Gastroesophageal sphincter (tissue), 3 donors: ENCODE data around the gene MX2.

Experiments
- CTCF ChIP-seq, 4 experiments: fragments of 200-600 bp in 2 of 4; fragments of 450-650 bp in 2 of 4; sonication (generic) in 1 of 4; IDR thresholded peaks; one replicate each; pipeline ENCODE4 v1.5.1; 2017 to 2019; ENCODE audit warnings: antibody characterized with exemption in 4 of 4, mild to moderate bottlenecking in 2 of 4, moderate library complexity in 2 of 4
- EP300 ChIP-seq: sonication (generic); formaldehyde crosslinking; IDR thresholded peaks from one replicate; pipeline ENCODE4 v1.6.1; 2017; ENCODE audit warnings: antibody characterized with exemption, mild to moderate bottlenecking
- POLR2AphosphoS5 ChIP-seq: sonication (generic); formaldehyde crosslinking; IDR thresholded peaks from one replicate; pipeline ENCODE4 v1.6.1; 2017; ENCODE audit warnings: antibody characterized with exemption

- TF ChIP-seq EP300 (no peak), POLR2AphosphoS5 (no peak), CTCF (IDR thresholded peaks at IDR 0.05) (peak in 1 of 4 experiments; percentile 25)
These were observed 7.5 kb downstream of the MX2 start for GRCh38 chr21:41369105-41369919.
